GM20431 (cell line): ENCODE results near the gene ZNF726.
"Not testable (repeated sequence)": the region's sequence is repeated elsewhere in the genome, so short reads cannot be mapped to it uniquely, and the experiment has no call there.

ENCODE experiments used
- in situ Hi-C: fragments of 300-500 bp; cut with MseI, MboI; formaldehyde crosslinking; loops from one replicate; pipeline ENCODE4 v1.15.0; 2020; ENCODE audit warnings: low sequenced_read_pairs; ENCODE audit not compliant: unreplicated experiment

The ZNF726 gene

DNA sequence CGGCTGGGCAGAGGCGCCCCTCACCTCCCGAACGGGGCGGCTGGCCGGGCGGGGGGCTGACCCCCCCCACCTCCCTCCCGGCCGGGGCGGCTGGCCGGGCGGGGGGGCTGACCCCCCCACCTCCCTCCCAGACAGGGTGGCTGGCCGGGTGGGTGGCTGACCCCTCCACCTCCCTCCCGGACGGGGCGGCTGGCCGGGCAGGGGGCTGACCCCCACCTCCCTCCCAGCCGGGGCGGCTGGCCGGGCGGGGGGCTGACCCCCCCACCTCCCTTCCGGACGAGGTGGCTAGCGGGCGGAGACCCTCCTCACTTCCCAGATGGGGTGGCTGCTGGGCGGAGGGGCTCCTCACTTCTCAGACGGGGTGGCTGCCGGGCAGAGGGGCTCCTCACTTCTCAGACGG lies 22.3 kb downstream of the ZNF726 start:
- in situ Hi-C loops = not testable (repeated sequence)

DNA sequence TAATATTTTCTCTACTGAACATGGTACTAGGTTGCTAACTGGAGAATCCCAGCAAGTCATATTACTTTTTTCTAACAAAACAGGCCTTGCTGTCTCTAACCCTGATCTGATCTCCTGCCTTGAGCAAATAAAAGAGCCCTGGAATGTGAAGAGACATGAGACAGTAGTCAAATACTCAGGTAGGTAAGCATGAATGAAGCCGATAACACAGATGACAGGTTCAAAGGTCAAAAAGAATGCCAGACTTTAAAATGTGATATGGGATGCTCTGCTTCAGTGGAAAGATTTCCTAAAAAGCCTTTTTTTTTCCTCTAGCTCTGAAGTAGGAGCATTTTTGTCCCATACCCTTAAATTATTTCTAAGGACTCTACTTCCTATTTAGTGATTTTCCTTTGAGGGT lies 28.7 kb downstream of the ZNF726 start:
- in situ Hi-C loops = no loop called here

DNA sequence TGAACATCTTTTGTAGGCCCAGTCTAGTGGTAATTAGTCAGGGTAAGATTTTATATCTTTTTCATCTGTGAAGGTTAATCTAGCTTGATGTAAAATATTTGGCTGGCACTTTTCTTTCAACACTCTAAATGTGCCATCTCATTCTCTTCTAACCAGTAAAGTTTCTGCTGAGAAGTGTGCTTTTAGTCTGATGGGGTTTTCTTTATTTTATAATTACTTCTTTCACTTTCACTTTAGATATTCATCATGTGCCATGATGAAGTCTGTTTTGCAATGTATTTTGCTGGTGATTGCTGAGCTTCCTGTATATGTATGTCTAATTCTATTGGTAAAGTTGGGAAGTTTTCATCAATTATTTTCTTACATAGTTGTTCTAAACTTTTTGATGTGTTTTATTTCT lies 31.9 kb downstream of the ZNF726 start:
- in situ Hi-C loops = no loop called here

DNA sequence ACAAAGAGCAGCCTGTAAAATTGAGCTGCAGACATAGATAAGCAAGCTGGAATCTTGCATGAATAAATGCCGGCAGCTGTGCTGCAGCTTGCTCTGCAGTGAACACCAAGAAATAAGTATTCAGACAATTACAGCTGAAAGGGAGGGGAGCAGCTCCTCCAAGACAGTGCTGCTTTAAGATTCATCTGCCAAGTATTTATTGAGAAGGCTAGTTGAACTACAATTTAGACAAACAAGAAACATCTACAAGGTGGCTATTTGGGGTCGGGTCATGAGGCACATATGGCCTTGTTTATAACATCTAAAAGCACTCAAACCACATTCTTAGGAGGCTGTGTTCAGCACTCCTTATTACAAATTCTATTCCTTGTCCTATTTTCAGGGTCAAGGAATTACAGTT lies 34.9 kb downstream of the ZNF726 start:
- in situ Hi-C loops = no loop called here

DNA sequence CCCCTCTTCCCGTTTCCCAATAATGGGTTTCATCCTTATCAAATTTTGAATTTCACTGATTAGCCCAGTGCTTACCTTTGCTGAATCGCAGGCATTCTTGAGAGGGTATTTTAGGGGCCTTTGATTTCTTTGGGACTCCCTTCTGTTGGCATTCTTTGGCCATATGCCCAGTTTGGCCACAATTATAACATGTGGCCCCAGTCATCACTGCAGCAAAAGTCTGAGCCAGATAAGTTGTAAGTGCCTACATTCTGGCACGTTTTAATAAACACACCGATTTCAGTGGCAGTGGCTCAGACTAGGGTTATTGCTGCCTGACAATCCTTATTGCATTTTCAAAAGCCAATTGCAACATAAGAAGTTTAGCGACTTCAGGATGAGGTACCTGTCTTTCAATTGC lies 41.4 kb downstream of the ZNF726 start:
- in situ Hi-C loops = no loop called here

DNA sequence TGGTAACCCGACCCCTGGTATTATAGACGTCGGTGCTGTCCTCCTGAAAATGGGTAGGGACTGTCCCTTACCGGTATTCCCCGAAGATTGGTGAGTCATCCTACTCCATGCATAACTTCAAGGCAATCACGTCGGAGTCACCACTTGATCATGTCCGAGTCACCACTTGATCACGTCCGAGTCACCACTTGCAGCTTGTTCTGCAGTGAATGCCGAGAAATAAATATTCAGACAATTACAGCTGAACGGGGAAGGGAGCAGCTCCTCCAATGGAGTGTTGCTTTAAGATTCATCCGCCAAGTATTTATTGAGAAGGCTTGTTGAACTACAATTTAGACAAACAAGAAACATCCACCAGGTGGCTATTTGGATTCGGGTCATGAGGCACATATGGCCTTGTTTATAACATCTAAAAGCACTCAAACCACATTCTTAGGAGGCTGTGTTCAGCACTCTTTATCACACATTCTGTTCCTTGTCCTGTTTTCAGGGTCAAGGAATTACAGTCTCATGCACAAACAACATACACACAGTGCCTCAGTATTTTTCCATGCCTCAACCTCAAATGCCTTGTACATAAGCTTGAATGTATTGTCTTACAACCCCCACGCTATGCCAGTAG lies 43.1 kb downstream of the ZNF726 start:
- in situ Hi-C loops = no loop called here

DNA sequence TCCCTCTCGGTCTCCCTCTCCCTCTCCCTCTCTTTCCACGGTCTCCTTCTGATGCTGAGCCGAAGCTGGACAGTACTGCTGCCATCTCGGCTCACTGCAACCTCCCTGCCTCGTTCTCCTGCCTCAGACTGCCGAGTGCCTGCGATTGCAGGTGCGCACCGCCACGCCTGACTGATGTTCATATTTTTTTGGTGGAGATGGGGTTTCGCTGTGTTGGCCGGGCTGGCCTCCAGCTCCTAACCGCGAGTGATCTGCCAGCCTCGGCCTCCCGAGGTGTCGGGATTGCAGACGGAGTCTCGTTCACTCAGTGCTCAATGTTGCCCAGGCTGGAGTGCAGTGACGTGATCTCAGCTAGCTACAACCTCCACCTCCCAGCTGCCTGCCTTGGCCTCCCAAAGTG lies 48.7 kb downstream of the ZNF726 start:
- in situ Hi-C loops = not testable (repeated sequence)

DNA sequence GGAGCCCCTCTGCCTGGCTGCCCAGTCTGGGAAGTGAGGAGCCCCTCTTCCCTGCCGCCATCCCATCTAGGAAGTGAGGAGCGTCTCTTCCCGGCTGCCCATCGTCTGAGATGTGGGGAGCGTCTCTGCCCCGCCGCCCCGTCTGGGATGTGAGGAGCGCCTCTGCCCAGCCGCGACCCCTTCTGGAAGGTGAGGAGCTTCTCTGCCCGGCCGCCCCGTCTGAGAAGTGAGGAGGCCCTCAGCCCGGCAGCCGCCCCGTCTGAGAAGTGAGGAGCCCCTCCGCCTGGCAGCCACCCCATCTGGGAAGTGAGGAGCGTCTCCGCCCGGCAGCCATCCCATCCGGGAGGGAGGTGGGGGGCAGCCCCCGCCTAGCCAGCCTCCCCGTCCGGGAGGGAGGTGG lies 49.2 kb downstream of the ZNF726 start:
- in situ Hi-C loops = not testable (repeated sequence)

DNA sequence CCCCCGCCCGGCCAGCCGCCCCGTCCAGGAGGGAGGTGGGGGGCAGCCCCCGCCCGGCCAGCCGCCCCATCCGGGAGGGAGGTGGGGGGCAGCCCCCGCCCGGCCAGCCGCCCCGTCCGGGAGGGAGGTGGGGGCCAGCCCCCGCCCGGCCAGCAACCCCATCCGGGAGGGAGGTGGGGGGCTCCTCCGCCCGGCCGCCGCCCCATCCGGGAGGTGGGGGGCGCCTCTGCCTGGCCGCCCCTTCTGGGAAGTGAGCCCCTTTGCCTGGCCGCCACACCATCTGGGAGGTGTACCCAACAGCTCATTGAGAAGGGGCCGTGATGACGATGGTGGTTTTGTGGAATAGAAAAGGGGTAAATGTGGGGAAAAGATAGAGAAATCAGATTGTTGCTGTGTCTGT lies 49.6 kb downstream of the ZNF726 start:
- in situ Hi-C loops = not testable (repeated sequence)

DNA sequence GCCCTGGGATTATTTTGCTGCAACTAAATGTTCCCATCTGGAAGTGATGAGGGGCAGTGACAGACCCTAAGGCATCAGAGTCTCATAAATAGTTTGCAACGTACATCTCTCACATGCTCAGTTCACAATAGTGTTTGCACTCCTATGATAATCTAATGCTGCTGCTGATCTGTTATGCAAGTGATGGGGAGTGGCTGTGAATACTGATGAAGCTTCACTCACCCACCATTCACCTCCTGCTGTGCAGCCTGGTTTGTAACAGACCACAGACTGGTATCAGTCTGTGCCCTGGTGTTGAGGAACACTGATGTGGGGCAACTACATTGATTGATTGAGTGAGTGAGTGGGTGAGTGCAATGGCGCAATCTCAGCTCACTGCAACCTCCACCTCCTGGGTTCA lies 54.9 kb downstream of the ZNF726 start:
- in situ Hi-C loops = loop anchor here (5.0 kb wide), 1 partner anchor 502 kb away; no protein-coding TSS in a partner anchor

DNA sequence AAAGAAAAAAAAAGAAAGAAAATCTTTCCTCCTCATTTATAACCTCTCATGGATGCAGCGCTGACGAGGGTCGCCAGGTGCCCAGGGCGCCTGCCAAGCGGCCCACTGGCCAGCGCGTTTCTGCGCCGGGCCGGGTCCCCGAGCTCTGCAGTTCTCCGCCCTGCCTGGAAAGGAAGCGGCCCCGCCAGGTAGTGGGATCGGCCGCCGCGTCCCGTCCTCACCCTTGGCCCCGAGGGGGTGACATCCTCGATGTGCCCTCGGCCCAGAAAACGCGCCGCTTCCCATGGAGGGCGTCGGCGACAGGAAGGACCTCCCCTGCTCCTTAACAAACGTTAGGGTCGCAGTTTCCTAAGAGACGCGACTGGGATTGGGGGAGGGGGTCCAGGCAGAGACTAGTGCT lies 56.9 kb downstream of the ZNF726 start:
- in situ Hi-C loops = loop anchor here (5.0 kb wide), 1 partner anchor 504 kb away; no protein-coding TSS in a partner anchor

DNA sequence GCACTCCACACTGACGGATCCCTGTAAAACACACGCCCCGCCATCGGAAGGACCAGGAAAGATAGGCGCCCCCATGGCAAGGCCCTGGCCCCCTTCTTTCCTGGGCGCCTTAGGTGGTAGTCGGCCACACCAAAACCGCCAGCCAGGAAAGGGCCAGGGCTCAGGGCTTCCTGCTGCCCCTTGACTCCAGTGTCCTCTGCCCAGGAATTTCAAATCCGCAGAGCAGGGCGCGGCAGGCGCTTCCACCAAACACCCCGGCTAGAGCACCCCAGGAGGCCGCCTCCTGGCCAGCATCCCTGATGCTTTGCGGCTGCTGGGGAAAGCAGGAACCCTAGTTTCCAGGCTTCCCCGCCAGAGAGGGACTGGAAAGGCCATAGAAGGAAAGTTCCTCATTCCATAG lies 57.5 kb downstream of the ZNF726 start:
- in situ Hi-C loops = loop anchor here (5.0 kb wide), 1 partner anchor 505 kb away; no protein-coding TSS in a partner anchor

DNA sequence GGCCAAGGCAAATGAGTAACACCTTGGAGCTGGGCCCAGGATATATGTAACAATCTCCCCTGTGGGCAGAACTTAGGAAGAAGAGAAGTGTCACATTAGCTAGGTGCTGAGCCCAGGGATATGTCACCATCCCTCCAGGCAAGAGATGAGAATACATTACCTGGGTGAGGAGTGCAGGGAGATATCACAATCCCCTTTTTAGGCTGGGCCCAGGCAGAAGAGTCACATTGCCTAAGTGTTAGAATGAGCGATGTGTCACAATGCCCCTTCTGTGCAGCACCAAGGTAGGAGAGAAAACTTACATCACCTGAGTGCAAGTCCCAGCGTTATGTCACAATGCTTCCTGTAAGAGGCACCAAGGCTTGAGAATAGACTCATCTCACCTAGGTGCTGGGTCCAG lies 60.3 kb downstream of the ZNF726 start:
- in situ Hi-C loops = loop anchor here (5.0 kb wide), 1 partner anchor 508 kb away; no protein-coding TSS in a partner anchor

DNA sequence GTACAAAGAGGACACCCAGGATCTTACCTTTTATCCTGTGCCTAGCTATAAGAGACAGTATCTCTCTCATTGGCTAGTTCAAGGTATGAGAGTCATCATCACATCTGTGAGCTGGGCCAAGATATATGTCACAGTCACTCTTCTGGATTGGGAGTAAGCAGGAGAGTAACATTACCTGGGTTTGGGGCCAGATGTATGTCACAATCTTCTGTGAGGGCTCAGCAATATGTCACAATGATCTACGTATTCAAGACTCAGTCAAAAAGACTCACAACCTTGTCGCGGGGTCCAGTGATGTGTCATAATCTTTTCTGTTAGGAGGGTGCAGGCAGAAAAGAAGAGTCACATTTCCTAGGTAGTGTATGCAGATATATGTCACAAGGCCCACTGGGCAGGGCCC lies 61.9 kb downstream of the ZNF726 start:
- in situ Hi-C loops = not testable (repeated sequence)

DNA sequence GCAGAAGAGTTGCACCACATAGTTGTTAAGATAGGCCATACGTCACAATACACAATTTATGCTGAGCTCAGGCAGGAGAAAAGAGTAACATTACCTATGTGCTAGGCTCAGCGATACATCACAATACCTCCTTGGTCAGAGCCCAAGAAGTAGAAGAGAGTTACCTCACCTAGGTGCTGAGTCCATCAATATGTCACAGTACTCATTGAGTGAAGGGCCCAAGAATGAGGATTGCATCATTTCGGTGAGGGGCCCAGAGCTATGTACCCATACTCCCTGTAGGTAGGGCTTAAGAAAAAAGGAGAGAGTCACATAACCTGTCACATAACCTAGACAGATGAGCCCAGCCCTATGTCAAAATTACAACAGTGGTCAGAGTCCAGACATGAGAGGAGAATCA lies 62.6 kb downstream of the ZNF726 start:
- in situ Hi-C loops = not testable (repeated sequence)

DNA sequence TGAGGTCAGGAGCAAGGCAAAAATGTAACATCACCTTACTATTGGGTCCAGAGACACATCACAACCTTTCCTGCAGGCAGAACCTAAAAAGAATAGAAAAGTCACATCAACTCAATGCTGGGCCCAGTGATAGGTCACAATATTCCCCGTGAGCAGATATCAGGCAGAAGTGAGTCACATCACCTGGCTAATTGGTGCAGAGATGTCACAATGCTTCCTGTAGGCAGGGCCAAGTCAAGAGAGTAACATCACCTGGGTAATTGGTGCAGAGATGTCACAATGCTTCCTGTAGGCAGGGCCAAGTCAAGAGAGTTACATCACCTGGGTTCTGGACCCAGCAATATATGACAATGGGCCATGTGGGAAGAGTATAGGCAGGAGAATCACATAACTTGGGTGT lies 63.4 kb downstream of the ZNF726 start:
- in situ Hi-C loops = no loop called here

DNA sequence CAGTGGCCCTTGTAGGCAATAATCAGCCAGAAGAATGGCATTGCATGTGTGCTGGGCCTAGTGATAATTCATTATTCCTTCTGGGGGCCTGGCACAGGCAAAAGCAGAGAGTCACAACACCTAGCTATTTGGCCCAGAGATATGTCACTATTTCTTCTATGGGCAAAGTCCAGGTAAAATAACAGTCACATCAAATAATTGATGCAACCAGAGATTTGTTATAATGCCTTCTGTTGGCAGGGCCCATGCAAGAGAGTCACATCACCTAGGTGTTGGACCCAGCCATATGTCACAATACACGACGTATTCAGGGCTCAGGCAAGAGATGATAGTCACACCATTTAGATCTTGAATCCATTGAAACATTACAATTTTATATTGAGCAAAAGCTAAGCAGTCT lies 66.1 kb downstream of the ZNF726 start:
- in situ Hi-C loops = no loop called here

DNA sequence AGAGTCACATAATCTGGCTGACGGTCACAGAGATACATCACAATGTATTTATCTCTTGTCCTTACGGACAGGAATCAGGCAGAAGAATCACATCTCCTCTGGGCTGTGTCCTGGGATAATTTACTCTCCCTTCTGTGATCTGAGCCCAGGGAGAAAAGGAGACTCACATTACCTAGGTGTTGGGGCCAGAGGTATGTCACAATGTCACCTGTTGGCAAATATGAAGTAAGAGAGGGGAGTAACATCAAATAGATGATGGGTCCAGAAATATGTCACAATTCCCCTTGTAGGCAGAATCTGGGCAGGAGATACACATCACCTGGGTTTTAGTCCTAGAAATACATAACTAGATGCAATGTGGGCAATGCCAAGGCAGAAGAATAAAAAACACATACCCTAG lies 67.2 kb downstream of the ZNF726 start:
- in situ Hi-C loops = no loop called here

DNA sequence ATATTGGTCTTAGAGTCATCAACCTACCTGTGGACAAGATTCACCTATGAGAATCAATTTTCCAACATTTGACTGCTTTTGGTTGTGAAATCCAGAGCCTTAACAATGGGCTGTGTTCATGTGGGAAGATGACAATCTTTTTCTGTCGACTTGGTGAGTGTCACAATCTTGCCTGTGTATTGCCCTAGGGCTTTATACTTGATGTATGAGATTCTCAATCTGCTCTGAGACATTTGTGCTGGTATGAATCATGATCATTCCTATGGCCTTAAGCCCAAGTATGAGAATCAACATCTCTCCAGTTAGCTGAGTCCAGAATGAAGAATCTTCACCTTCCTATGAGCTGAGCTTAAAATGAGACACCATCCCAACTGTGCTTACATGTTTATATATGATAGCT lies 68.7 kb downstream of the ZNF726 start:
- in situ Hi-C loops = no loop called here
